ENCODE data around the gene CHST7. TPM values are rescaled to one million over a fixed set of nuclear protein-coding genes. Genes with fewer than 3 reads are reported as not detected.

CHST7 gene
- total RNA-seq, 1 donor from 2014 or later = 5.6 TPM

DNA sequence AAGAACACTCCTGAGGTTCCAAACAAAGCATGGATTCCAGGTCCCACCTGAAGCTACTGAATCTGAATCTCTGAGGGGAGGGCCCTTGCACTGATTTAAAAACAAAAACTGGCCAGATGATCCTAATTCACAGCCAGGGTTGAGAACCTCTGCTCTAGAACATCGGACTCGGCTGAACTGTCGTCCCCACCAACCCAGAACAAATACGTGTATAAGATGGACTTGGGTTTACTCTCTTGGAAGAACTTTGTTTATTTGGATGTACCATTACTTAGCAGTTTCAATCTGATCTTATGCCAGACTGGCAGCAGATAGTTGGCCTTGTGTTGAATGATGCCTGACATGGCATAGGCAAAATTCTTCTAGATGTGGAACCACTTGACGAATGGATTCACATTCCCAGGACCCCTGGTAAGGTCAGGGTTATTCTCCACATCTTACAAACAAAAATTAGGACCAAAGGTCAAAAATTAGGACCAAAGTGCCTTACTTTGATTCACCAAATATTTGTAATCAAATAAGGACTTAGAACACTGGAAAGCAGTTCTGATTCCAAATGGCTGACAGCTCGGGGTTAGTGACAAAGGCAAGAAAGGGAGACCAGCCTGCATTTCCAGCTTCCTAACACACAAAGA, 29.0 kb downstream of the CHST7 start:
- no peaks in the 10 kb centered on the region for H4K20me1 ChIP-seq (ENCODE audit: low read depth)
- no peak overlapping the region for H3K27ac ChIP-seq
- TF ChIP-seq EZH2 (IDR thresholded peaks at IDR 0.05) (no peak), EZH2phosphoT487 (IDR thresholded peaks at IDR 0.05) (no peak)
- TF ChIP-seq, protein P1, sequence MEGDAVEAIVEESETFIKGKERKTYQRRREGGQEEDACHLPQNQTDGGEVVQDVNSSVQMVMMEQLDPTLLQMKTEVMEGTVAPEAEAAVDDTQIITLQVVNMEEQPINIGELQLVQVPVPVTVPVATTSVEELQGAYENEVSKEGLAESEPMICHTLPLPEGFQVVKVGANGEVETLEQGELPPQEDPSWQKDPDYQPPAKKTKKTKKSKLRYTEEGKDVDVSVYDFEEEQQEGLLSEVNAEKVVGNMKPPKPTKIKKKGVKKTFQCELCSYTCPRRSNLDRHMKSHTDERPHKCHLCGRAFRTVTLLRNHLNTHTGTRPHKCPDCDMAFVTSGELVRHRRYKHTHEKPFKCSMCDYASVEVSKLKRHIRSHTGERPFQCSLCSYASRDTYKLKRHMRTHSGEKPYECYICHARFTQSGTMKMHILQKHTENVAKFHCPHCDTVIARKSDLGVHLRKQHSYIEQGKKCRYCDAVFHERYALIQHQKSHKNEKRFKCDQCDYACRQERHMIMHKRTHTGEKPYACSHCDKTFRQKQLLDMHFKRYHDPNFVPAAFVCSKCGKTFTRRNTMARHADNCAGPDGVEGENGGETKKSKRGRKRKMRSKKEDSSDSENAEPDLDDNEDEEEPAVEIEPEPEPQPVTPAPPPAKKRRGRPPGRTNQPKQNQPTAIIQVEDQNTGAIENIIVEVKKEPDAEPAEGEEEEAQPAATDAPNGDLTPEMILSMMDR (IDR thresholded peaks at IDR 0.05) = no peak
- no peak overlapping the region for H3K4me3 ChIP-seq
- no peaks in the 10 kb centered on the region for H3K4me1 ChIP-seq
- Mint-ChIP-seq H3K27me3 (ENCODE audit: insufficient read depth, low read depth) (peaks cover 2% of the 10 kb centered on the region), H3K9me3 (peaks cover 3% of the 10 kb centered on the region), H3K36me3 (peaks cover 1% of the 10 kb centered on the region), H3K27ac (no peak overlapping the region), H3K4me1 (peaks cover 3% of the 10 kb centered on the region), H3K4me3 (no peak overlapping the region)
- no peaks in the 10 kb centered on the region for H3K9me3 ChIP-seq (ENCODE audit: low read depth)
- H3K36me3 ChIP-seq = no peaks in the 10 kb centered on the region
- H3F3A ChIP-seq (ENCODE audit: low read depth) = no peaks in the 10 kb centered on the region
- H3K27me3 ChIP-seq = no peaks in the 10 kb centered on the region
- no peaks in the 10 kb centered on the region for H3K79me2 ChIP-seq (ENCODE audit: low read depth)
- H2AFZ ChIP-seq (replicated peaks) = no peak overlapping the region
- no peak overlapping the region for H3K9ac ChIP-seq
- H3K4me2 ChIP-seq = no peak overlapping the region
- DNase-seq (ENCODE audit: low spot score) = no peak

DNA sequence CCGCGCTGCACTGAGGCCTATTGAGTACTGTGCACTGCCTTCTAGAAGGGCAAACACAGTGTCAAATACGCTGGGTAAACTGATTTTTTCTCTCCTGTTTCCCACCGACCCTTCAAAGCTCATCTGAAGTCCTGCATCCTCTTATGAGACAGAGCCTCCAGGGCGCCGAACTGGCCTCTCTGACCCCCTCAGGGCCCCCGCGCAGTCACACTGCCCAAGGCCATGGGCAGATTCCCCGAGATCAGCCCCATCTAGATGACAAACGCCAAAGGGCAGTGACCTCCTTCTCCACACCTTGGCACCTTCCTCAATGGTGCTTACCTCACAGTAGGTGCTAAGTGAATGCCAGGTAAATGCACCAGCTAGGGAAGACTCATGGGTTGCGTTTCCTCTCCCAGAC, 34.4 kb downstream of the CHST7 start:
- Histone ChIP-seq H3K27me3 (no peaks in the 10 kb centered on the region), H3K27ac (no peak overlapping the region), H3K9ac (no peak overlapping the region), H3K79me2 (ENCODE audit: low read depth) (no peaks in the 10 kb centered on the region), H4K20me1 (ENCODE audit: low read depth) (no peaks in the 10 kb centered on the region), H3K4me2 (no peak overlapping the region), H3K4me1 (no peaks in the 10 kb centered on the region), H2AFZ (replicated peaks) (no peak overlapping the region), H3K4me3 (no peak overlapping the region), H3K36me3 (no peaks in the 10 kb centered on the region), H3F3A (ENCODE audit: low read depth) (no peaks in the 10 kb centered on the region), H3K9me3 (ENCODE audit: low read depth) (no peaks in the 10 kb centered on the region)
- Mint-ChIP-seq H3K27me3 (ENCODE audit: insufficient read depth, low read depth) (no peaks in the 10 kb centered on the region), H3K4me3 (no peak overlapping the region), H3K9me3 (peaks cover 3% of the 10 kb centered on the region), H3K4me1 (no peaks in the 10 kb centered on the region), H3K27ac (no peak overlapping the region), H3K36me3 (peaks cover 1% of the 10 kb centered on the region)
- TF ChIP-seq EZH2phosphoT487 (IDR thresholded peaks at IDR 0.05) (no peak), EZH2 (IDR thresholded peaks at IDR 0.05) (no peak)
- TF ChIP-seq, protein P1 (IDR thresholded peaks at IDR 0.05) = no peak
- DNase-seq (ENCODE audit: low spot score) = no peak

DNA sequence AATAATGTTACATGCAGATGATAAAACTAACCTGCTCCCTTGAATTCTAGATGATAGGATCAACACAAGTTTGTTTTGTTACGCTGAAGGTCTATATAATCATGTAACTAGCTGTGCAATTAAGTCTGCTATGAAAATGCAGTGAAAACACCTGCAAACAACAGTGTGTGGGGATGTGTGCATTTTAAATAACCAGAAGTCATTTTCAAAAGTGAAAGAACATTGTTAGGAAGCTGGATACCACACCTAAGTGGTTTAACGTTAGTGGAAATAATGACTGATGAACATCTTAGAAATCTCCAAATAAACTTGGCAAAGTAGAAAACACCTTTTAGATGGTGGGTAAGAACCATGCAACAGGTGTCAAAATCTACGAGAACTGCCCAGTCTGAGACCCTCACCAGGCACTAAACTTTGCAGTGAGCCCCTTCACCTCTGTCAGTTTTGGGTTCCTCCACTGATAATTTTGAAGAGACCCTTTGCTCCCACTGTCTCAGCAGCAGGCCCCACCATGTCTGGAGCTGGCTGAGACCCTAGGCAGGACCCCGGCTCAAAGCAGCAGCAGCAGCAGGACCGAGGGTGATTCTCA, 36.6 kb downstream of the CHST7 start:
- H3K9me3 ChIP-seq (ENCODE audit: low read depth) = no peaks in the 10 kb centered on the region
- no peak overlapping the region for H3K9ac ChIP-seq
- H3K36me3 ChIP-seq = no peaks in the 10 kb centered on the region
- no peaks in the 10 kb centered on the region for H3K4me1 Mint-ChIP-seq
- no peaks in the 10 kb centered on the region for H3K27me3 Mint-ChIP-seq (ENCODE audit: insufficient read depth, low read depth)
- DNase-seq (ENCODE audit: low spot score) = no peak
- H3K27ac Mint-ChIP-seq = no peak overlapping the region
- no peaks in the 10 kb centered on the region for H4K20me1 ChIP-seq (ENCODE audit: low read depth)
- H3K9me3 Mint-ChIP-seq = no peaks in the 10 kb centered on the region
- no peak overlapping the region for H3K4me3 Mint-ChIP-seq
- no peaks in the 10 kb centered on the region for H3K4me1 ChIP-seq
- H3K36me3 Mint-ChIP-seq = peaks cover 1% of the 10 kb centered on the region
- H3K27me3 ChIP-seq = no peaks in the 10 kb centered on the region
- H3K4me2 ChIP-seq = no peak overlapping the region
- TF ChIP-seq EZH2phosphoT487 (IDR thresholded peaks at IDR 0.05) (no peak), EZH2 (IDR thresholded peaks at IDR 0.05) (no peak)
- TF ChIP-seq, protein P1 (IDR thresholded peaks at IDR 0.05) = no peak
- no peak overlapping the region for H3K4me3 ChIP-seq
- no peaks in the 10 kb centered on the region for H3F3A ChIP-seq (ENCODE audit: low read depth)
- no peaks in the 10 kb centered on the region for H3K79me2 ChIP-seq (ENCODE audit: low read depth)
- H3K27ac ChIP-seq = no peak overlapping the region
- H2AFZ ChIP-seq (replicated peaks) = no peak overlapping the region
